K562 (cell line): ENCODE measurements around the gene SEMA6B.

Experiments
- CTCF ChIP-seq, 3 experiments: IDR thresholded peaks in 2 of 3; conservative IDR thresholded peaks in 1 of 3; 2 replicates each; pipeline ENCODE4 v1.5.1; 2011 to 2012; ENCODE audit warnings: low read length in 3 of 3, mild to moderate bottlenecking in 3 of 3, control low read depth in 2 of 3, improper control_type of control experiment in 1 of 3, inconsistent platforms in 1 of 3, low read depth in 1 of 3, mixed read lengths in 1 of 3, moderate library complexity in 1 of 3; ENCODE audit not compliant: insufficient read depth in 2 of 3
- FOS ChIP-seq: IDR thresholded peaks from 3 replicates; pipeline ENCODE4 v1.6.1; 2011; ENCODE audit not compliant: insufficient read length; ENCODE audit errors: extremely low read depth
- FOXJ3 ChIP-seq: sonication (generic); formaldehyde crosslinking; IDR thresholded peaks from 2 replicates; pipeline ENCODE4 v1.4.0; 2020; ENCODE audit warnings: mild to moderate bottlenecking, missing genetic modification reagents
- FOXK1 ChIP-seq: sonication (generic); formaldehyde crosslinking; IDR thresholded peaks from 2 replicates; pipeline ENCODE4 v1.8.0; 2022; ENCODE audit warnings: missing genetic modification reagents, mild to moderate bottlenecking, borderline replicate concordance
- GABPA ChIP-seq: fragments of 200-800 bp; sonication (Bioruptor generic); conservative IDR thresholded peaks from 2 replicates; pipeline ENCODE4 v1.6.1; 2016; ENCODE audit warnings: low read depth, missing genetic modification characterization, missing compliant biosample characterization
- MCM5 ChIP-seq: fragments of 450-650 bp; IDR thresholded peaks from 2 replicates; pipeline ENCODE4 v1.6.1; 2016; ENCODE audit warnings: low read depth
- NCOA1 ChIP-seq: fragments of 450-650 bp; IDR thresholded peaks from 2 replicates; pipeline ENCODE4 v1.6.1; 2016; ENCODE audit warnings: low read depth
- POLR2A ChIP-seq: fragments of 450-650 bp; conservative IDR thresholded peaks from 2 replicates; pipeline ENCODE4 v1.6.1; 2016
- SPI1 ChIP-seq: IDR thresholded peaks from 2 replicates; pipeline ENCODE4 v1.6.1; 2011; ENCODE audit warnings: low read depth, low read length, control low read depth, borderline replicate concordance
- TAF1 ChIP-seq: IDR thresholded peaks from 2 replicates; pipeline ENCODE4 v1.6.1; 2011; ENCODE audit warnings: mild to moderate bottlenecking, low read length, moderate library complexity; ENCODE audit not compliant: insufficient read depth, control insufficient read depth, severe bottlenecking; ENCODE audit errors: extremely low read depth
- ZNF274 ChIP-seq: IDR thresholded peaks from 2 replicates; pipeline ENCODE4 v1.6.1; 2011; ENCODE audit warnings: low read depth, mild to moderate bottlenecking, low read length, moderate library complexity, borderline replicate concordance
- TF ChIP-seq, protein P1 (sequence below): fragments of 250-450 bp; sonication (Bioruptor Pico); IDR thresholded peaks from 2 replicates; pipeline ENCODE4 v1.5.0; 2021
- TF ChIP-seq, protein P2 (sequence below): IDR thresholded peaks from 2 replicates; pipeline ENCODE4 v1.6.1; 2012; ENCODE audit warnings: low read depth, low read length, improper control_type of control experiment, borderline replicate concordance

DNA sequence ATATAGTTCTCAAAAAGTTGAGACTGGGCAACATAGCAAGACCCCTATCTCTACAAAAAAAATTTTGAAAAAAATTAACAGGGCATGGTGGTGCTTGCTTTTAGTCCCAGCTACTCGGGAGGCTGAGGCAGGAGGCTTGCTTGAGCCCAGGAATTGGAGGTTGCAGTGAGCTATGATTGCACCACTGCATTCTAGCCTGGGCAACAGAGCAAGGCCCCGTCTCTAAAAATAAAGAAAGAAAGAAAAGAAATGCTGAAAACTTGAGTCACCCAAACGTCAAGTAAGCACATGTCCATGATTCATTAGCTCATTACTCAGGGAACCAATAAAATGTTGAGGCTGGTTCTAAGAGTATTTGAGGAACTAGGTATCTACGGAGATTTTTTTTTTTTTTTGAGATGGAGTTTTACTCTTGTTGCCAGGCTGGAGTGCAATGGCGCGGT is 33.9 kb upstream of the SEMA6B start:
- TF ChIP-seq CTCF (IDR thresholded peaks at IDR 0.05 in 2 of 3, conservative IDR thresholded peaks at IDR 0.05 in 1 of 3; ENCODE audit: insufficient read depth in 2 of 3, low read depth in 1 of 3, low read length in 3 of 3) (no peak), ZNF274 (no peak), TAF1 (no peak), FOXJ3 (no peak), POLR2A (no peak), MCM5 (no peak), GABPA (tag) (no peak), NCOA1 (no peak), SPI1 (no peak), FOXK1 (CRISPR knock-in tag) (no peak), FOS (no peak)
- TF ChIP-seq, protein P1, sequence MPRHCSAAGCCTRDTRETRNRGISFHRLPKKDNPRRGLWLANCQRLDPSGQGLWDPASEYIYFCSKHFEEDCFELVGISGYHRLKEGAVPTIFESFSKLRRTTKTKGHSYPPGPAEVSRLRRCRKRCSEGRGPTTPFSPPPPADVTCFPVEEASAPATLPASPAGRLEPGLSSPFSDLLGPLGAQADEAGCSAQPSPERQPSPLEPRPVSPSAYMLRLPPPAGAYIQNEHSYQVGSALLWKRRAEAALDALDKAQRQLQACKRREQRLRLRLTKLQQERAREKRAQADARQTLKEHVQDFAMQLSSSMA, result no peak
- TF ChIP-seq, protein P2, sequence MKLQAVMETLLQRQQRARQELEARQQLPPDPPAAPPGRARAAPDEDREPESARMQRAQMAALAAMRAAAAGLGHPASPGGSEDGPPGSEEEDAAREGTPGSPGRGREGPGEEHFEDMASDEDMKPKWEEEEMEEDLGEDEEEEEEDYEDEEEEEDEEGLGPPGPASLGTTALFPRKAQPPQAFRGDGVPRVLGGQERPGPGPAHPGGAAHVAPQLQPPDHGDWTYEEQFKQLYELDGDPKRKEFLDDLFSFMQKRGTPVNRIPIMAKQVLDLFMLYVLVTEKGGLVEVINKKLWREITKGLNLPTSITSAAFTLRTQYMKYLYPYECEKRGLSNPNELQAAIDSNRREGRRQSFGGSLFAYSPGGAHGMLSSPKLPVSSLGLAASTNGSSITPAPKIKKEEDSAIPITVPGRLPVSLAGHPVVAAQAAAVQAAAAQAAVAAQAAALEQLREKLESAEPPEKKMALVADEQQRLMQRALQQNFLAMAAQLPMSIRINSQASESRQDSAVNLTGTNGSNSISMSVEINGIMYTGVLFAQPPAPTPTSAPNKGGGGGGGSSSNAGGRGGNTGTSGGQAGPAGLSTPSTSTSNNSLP, result no peak
